Mucosa of descending colon (tissue), 3 donors: ENCODE results near the gene RPLP2. TPM values are rescaled to one million over a fixed set of nuclear protein-coding genes. Genes with fewer than 3 reads are reported as not detected.

Experiments
- ATAC-seq: fragments of 200-7000 bp; cut with Tn5 transposase; one replicate; pipeline ENCODE4 v1.9.1; 2020; ENCODE audit warnings: mild to moderate bottlenecking, moderate library complexity
- DNase-seq, 3 donors: peaks; one replicate each; pipeline ENCODE4 v3.0.0-alpha.2; 2020
- H3K36me3 ChIP-seq: fragments of 200-600 bp; one replicate; pipeline ENCODE4 v1.8.0; 2021; ENCODE audit warnings: low read depth, mild to moderate bottlenecking
- H3K4me1 ChIP-seq: fragments of 200-600 bp; one replicate; pipeline ENCODE4 v1.8.0; 2021; ENCODE audit warnings: low read depth, mild to moderate bottlenecking
- H3K4me3 ChIP-seq: fragments of 200-600 bp; one replicate; pipeline ENCODE4 v1.8.0; 2021; ENCODE audit warnings: mild to moderate bottlenecking
- H3K9me3 ChIP-seq: fragments of 200-600 bp; one replicate; pipeline ENCODE4 v1.8.0; 2021; ENCODE audit warnings: mild to moderate bottlenecking
- CTCF ChIP-seq: fragments of 200-600 bp; IDR thresholded peaks from one replicate; pipeline ENCODE4 v1.8.0; 2022; ENCODE audit warnings: antibody characterized with exemption, mild to moderate bottlenecking
- intact Hi-C, 2 donors: fragments of 100-400 bp; cut with DNase I in 1 of 2; cut with micrococcal nuclease in 1 of 2; formaldehyde crosslinking; loops; one replicate each; pipeline versions ENCODE4 v1.11.0 to v1.11.1; 2022; cut with DNase I, micrococcal nuclease
- total RNA-seq, 3 donors: library from RNA; stranded (reverse); fragmentation: NEBNext Ultra II Directional in 2 of 3; extraction: Animal tissue kit (Norgen Biotek cat#: 25700) in 2 of 3; gene quantifications; one replicate each; pipeline versions ENCODE4 v1.2.1 to v1.2.4, GENCODE V29; 2021 to 2023
- donor health status: DM: no; HTN: no; CAD: no; lungs with moderate emphysema.
- donor health status: DM: no; HTN: no; CAD: no.
- donor health status: DM: no; HTN: yes; CAD: no.

The RPLP2 gene
- total RNA-seq, 3 donors from 2014 or later: 1,532 to 1,798 (median 1,652) TPM

- Histone ChIP-seq H3K4me1 (peaks cover 7% of the 10 kb centered on the region), H3K9me3 (no peaks in the 10 kb centered on the region), H3K4me3 (no peak overlapping the region), H3K36me3 (no peaks in the 10 kb centered on the region)
- intact Hi-C loops: no loop called here
- no peak for DNase-seq
- no peak for TF ChIP-seq CTCF
- no peak for ATAC-seq
These were observed 48.4 kb downstream of the RPLP2 start for GRCh38 chr11:858053-858761.

- intact Hi-C loops: no loop called here
- no peak for ATAC-seq
- TF ChIP-seq CTCF: no peak
- Histone ChIP-seq H3K4me1 (peaks cover 7% of the 10 kb centered on the region), H3K9me3 (no peaks in the 10 kb centered on the region), H3K36me3 (no peaks in the 10 kb centered on the region), H3K4me3 (no peak overlapping the region)
- no peak for DNase-seq
These were observed 49.1 kb downstream of the RPLP2 start for GRCh38 chr11:858762-859339.

- ATAC-seq: peak; percentile 72
- intact Hi-C loops: no loop called here
- Histone ChIP-seq H3K4me1 (peaks cover 7% of the 10 kb centered on the region), H3K9me3 (no peaks in the 10 kb centered on the region), H3K4me3 (no peak overlapping the region), H3K36me3 (no peaks in the 10 kb centered on the region)
- DNase-seq: peak; percentile 82 to 88 (median 83)
- TF ChIP-seq CTCF: no peak
These were observed 49.8 kb downstream of the RPLP2 start for GRCh38 chr11:859394-860131.

- DNase-seq (no peak), ATAC-seq (peak; percentile 4)
- intact Hi-C loops: no loop called here
These were observed 50.7 kb downstream of the RPLP2 start for GRCh38 chr11:860234-861104.

More at GRCh38 chr11:860234-861104, 50.7 kb downstream of the RPLP2 start:
- Histone ChIP-seq H3K36me3 (no peaks in the 10 kb centered on the region), H3K4me1 (peaks cover 7% of the 10 kb centered on the region), H3K4me3 (no peak overlapping the region), H3K9me3 (no peaks in the 10 kb centered on the region)
- TF ChIP-seq CTCF: no peak
